Measurements from ENCODE around the gene KCTD17.

DNA sequence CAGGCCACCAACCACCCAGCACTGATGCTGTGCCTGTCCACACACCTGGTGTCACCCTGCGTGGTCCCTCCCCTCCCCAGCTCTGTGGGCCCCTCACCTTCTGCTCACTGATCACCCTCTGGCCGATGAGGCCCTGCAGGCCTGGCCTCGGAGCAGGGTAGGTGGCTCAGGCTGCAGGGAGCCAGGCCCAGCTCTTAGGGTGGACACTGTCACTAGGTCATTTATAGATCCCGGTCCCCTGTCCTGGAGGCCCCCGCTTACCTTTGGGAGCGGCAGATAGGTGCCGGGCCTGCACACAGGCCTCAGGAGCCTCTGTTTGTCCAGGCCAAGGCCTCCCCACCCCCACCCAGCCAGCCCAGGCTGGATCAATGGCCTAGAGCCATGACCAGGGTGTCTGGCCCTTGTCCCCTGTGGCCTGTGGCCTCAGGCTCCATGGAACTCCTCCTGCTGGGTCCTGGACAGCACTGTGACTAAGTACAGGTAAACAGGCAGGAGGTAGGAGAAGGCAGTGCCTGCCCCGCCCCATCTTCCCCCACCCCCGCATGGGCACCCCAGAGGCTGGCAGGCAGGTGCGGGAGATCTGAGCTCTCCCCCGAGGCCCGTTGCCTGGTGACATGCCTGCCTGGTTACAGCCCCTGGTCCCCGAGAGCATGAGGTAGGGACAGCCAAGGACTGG, 57.8 kb downstream of the KCTD17 start, which contains the start of gene TMPRSS6:
- TF ChIP-seq, protein P1, sequence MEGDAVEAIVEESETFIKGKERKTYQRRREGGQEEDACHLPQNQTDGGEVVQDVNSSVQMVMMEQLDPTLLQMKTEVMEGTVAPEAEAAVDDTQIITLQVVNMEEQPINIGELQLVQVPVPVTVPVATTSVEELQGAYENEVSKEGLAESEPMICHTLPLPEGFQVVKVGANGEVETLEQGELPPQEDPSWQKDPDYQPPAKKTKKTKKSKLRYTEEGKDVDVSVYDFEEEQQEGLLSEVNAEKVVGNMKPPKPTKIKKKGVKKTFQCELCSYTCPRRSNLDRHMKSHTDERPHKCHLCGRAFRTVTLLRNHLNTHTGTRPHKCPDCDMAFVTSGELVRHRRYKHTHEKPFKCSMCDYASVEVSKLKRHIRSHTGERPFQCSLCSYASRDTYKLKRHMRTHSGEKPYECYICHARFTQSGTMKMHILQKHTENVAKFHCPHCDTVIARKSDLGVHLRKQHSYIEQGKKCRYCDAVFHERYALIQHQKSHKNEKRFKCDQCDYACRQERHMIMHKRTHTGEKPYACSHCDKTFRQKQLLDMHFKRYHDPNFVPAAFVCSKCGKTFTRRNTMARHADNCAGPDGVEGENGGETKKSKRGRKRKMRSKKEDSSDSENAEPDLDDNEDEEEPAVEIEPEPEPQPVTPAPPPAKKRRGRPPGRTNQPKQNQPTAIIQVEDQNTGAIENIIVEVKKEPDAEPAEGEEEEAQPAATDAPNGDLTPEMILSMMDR (IDR thresholded peaks at IDR 0.05 in 4 of 5, conservative IDR thresholded peaks at IDR 0.05 in 1 of 5), result no peak
- TF ChIP-seq POLR2A (IDR thresholded peaks at IDR 0.05), result no peak
